ENCODE data around the gene PMVK.

GRCh38 chr1:154944401-154945159, 8.1 kb upstream of the PMVK start:
- TF ChIP-seq CTCF (IDR thresholded peaks at IDR 0.05; ENCODE audit: poor library complexity, severe bottlenecking) = no peak
- no peak for TF ChIP-seq REST (IDR thresholded peaks at IDR 0.05; ENCODE audit: borderline replicate concordance)
- no peak for TF ChIP-seq EZH2 (IDR thresholded peaks at IDR 0.05; ENCODE audit: borderline replicate concordance, insufficient read depth, low read length, poor library complexity, severe bottlenecking)
